HG02588 (cell line): ENCODE data around the gene ABLIM2.

Experiments used
- ATAC-seq: cut with Tn5 transposase; IDR thresholded peaks from one replicate; pipeline ENCODE4 v1.9.1; 2021; ENCODE audit warnings: mild to moderate bottlenecking, moderate library complexity; ENCODE audit not compliant: unreplicated experiment

ABLIM2 gene

GRCh38 chr4:8050555-8051206, 107.9 kb downstream of the ABLIM2 start:
- ATAC-seq, result no peak

GRCh38 chr4:8050180-8050554, 108.4 kb downstream of the ABLIM2 start:
- ATAC-seq, result no peak

- ATAC-seq, result no peak
These were observed 109.5 kb downstream of the ABLIM2 start for GRCh38 chr4:8048856-8049676.

- no peak for ATAC-seq
These were observed 110.6 kb downstream of the ABLIM2 start for GRCh38 chr4:8047837-8048678.

GRCh38 chr4:8046925-8047541, 111.6 kb downstream of the ABLIM2 start:
- no peak for ATAC-seq

GRCh38 chr4:8045909-8046308, 112.7 kb downstream of the ABLIM2 start:
- no peak for ATAC-seq

- no peak for ATAC-seq
These were observed 113.9 kb downstream of the ABLIM2 start for GRCh38 chr4:8044699-8045098.

GRCh38 chr4:8044244-8044643, 114.4 kb downstream of the ABLIM2 start:
- ATAC-seq, result no peak

GRCh38 chr4:8043596-8043995, 115.0 kb downstream of the ABLIM2 start:
- no peak for ATAC-seq

GRCh38 chr4:8041868-8042267, 116.7 kb downstream of the ABLIM2 start:
- no peak for ATAC-seq

- no peak for ATAC-seq
These were observed 117.4 kb downstream of the ABLIM2 start for GRCh38 chr4:8041172-8041571.

GRCh38 chr4:8040607-8041006, 118.0 kb downstream of the ABLIM2 start:
- ATAC-seq, result no peak

- ATAC-seq, result no peak
These were observed 118.8 kb downstream of the ABLIM2 start for GRCh38 chr4:8039853-8040252.

GRCh38 chr4:8039290-8039689, 119.3 kb downstream of the ABLIM2 start:
- no peak for ATAC-seq

GRCh38 chr4:8038719-8039251, 119.8 kb downstream of the ABLIM2 start:
- ATAC-seq, result no peak

GRCh38 chr4:8038083-8038482, 120.5 kb downstream of the ABLIM2 start:
- no peak for ATAC-seq

- ATAC-seq, result no peak
These were observed 121.4 kb downstream of the ABLIM2 start for GRCh38 chr4:8037150-8037769.

GRCh38 chr4:8035371-8035780, 123.2 kb downstream of the ABLIM2 start:
- no peak for ATAC-seq

GRCh38 chr4:8033829-8034528, 124.6 kb downstream of the ABLIM2 start:
- no peak for ATAC-seq
